ENCODE data around the gene ANKRD45.
"Not testable (repeated sequence)": the region's sequence is repeated elsewhere in the genome, so short reads cannot be mapped to it uniquely, and the experiment has no call there.

- TF ChIP-seq CTCF (IDR thresholded peaks at IDR 0.05; ENCODE audit: insufficient read depth, low read length); REST (IDR thresholded peaks at IDR 0.05; ENCODE audit: insufficient replicate concordance, low read depth): not testable (repeated sequence)
These were observed 15.5 kb upstream of the ANKRD45 start for GRCh38 chr1:173685121-173685520.

All from HL-60 (cell line).